RWPE2 (cell line): ENCODE measurements around the gene SIAE.

Experiments used
- ATAC-seq: fragments of 200-7000 bp; cut with Tn5 transposase; 3 replicates; pipeline ENCODE4 v1.9.1; 2021; ENCODE audit warnings: low read depth
- DNase-seq: peaks from one replicate; pipeline ENCODE4 v3.0.0-alpha.2; 2020; ENCODE audit warnings: low spot score
- H3K27ac ChIP-seq: fragments of 450-650 bp; 2 replicates; pipeline ENCODE4 v1.5.1; 2017; ENCODE audit warnings: mild to moderate bottlenecking; ENCODE audit not compliant: poor library complexity, severe bottlenecking
- H3K27me3 ChIP-seq: fragments of 250-450 bp; sonication (Bioruptor Pico); 2 replicates; pipeline ENCODE4 v1.5.1; 2021; ENCODE audit warnings: mild to moderate bottlenecking, moderate library complexity; ENCODE audit not compliant: insufficient read depth, poor library complexity, severe bottlenecking
- H3K36me3 ChIP-seq: fragments of 250-450 bp; sonication (Bioruptor Pico); 2 replicates; pipeline ENCODE4 v1.5.1; 2020; ENCODE audit warnings: low read depth, mild to moderate bottlenecking, moderate library complexity
- H3K4me1 ChIP-seq: fragments of 250-450 bp; sonication (Bioruptor Pico); 2 replicates; pipeline ENCODE4 v1.5.1; 2021; ENCODE audit warnings: mild to moderate bottlenecking, moderate library complexity; ENCODE audit not compliant: insufficient read depth, poor library complexity, severe bottlenecking
- H3K4me3 ChIP-seq: fragments of 250-450 bp; sonication (Bioruptor Pico); 2 replicates; pipeline ENCODE4 v1.5.1; 2021; ENCODE audit warnings: mild to moderate bottlenecking, moderate library complexity; ENCODE audit not compliant: severe bottlenecking
- H3K9me3 ChIP-seq: fragments of 250-450 bp; sonication (Bioruptor Pico); 2 replicates; pipeline ENCODE4 v1.5.1; 2021; ENCODE audit warnings: mild to moderate bottlenecking, moderate library complexity; ENCODE audit not compliant: severe bottlenecking
- TF ChIP-seq, protein P1 (sequence below): fragments of 450-650 bp; IDR thresholded peaks from one replicate; pipeline ENCODE4 v1.5.1; 2017; ENCODE audit warnings: mild to moderate bottlenecking, moderate library complexity; ENCODE audit not compliant: poor library complexity, severe bottlenecking

SIAE gene

GRCh38 chr11:124648610-124649009, 24.9 kb downstream of the SIAE start:
- Histone ChIP-seq H3K9me3 (no peaks in the 10 kb centered on the region), H3K36me3 (no peaks in the 10 kb centered on the region), H3K4me3 (no peak overlapping the region), H3K27me3 (no peaks in the 10 kb centered on the region), H3K27ac (no peak overlapping the region), H3K4me1 (no peaks in the 10 kb centered on the region)
- no peak for ATAC-seq
- DNase-seq, result no peak
- TF ChIP-seq, protein P1, sequence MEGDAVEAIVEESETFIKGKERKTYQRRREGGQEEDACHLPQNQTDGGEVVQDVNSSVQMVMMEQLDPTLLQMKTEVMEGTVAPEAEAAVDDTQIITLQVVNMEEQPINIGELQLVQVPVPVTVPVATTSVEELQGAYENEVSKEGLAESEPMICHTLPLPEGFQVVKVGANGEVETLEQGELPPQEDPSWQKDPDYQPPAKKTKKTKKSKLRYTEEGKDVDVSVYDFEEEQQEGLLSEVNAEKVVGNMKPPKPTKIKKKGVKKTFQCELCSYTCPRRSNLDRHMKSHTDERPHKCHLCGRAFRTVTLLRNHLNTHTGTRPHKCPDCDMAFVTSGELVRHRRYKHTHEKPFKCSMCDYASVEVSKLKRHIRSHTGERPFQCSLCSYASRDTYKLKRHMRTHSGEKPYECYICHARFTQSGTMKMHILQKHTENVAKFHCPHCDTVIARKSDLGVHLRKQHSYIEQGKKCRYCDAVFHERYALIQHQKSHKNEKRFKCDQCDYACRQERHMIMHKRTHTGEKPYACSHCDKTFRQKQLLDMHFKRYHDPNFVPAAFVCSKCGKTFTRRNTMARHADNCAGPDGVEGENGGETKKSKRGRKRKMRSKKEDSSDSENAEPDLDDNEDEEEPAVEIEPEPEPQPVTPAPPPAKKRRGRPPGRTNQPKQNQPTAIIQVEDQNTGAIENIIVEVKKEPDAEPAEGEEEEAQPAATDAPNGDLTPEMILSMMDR, result no peak

DNA sequence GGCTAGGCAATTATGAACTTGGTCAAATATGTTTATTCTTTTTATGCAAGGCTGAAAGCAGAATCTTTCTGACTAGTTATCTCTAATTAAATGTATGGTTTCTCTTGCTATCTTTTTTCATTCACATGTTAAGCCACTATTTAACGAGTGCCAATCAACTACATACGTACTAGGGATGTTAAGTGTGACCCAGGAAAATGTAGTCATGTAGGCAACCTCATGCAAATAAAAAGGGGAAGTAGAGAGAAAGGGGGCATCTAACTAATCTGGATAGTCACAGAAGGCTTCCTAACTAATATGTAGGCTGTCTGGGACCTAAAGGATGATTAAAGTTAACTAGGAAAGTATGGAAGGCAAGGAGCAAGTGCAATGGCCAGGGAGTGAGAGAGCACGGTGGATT, 27.4 kb downstream of the SIAE start:
- Histone ChIP-seq H3K36me3 (no peaks in the 10 kb centered on the region), H3K27me3 (no peaks in the 10 kb centered on the region), H3K4me1 (no peaks in the 10 kb centered on the region), H3K4me3 (no peak overlapping the region), H3K27ac (no peak overlapping the region), H3K9me3 (no peaks in the 10 kb centered on the region)
- DNase-seq, result no peak
- ATAC-seq, result no peak
- TF ChIP-seq, protein P1, result no peak

- Histone ChIP-seq H3K9me3 (no peaks in the 10 kb centered on the region), H3K27me3 (no peaks in the 10 kb centered on the region), H3K4me3 (no peak overlapping the region), H3K36me3 (no peaks in the 10 kb centered on the region), H3K4me1 (no peaks in the 10 kb centered on the region), H3K27ac (no peak overlapping the region)
- TF ChIP-seq, protein P1, result peak; percentile 94
- ATAC-seq (peak; percentile 76), DNase-seq (no peak)
Measured at GRCh38 chr11:124644426-124645280, 28.9 kb downstream of the SIAE start.

GRCh38 chr11:124643605-124644425, 29.7 kb downstream of the SIAE start:
- ATAC-seq, result no peak
- H3K27ac ChIP-seq, result no peak overlapping the region

More at GRCh38 chr11:124643605-124644425, 29.7 kb downstream of the SIAE start:
- Histone ChIP-seq H3K4me1 (no peaks in the 10 kb centered on the region), H3K9me3 (no peaks in the 10 kb centered on the region), H3K4me3 (no peak overlapping the region), H3K27me3 (no peaks in the 10 kb centered on the region), H3K36me3 (no peaks in the 10 kb centered on the region)
- TF ChIP-seq, protein P1, result no peak
- no peak for DNase-seq
